K562 (cell line): ENCODE measurements around the gene AKR1D1. TPM values are rescaled to one million over a fixed set of nuclear protein-coding genes. Genes with fewer than 3 reads are reported as not detected.

ENCODE experiments used
- ATAC-seq: fragments of 200-7000 bp; cut with Tn5 transposase; 3 replicates; pipeline ENCODE4 v1.9.1; 2020; ENCODE audit warnings: moderate library complexity
- BruUV-seq: library from RNA; stranded (reverse); fragments of 400-500 nt; replicated peaks from 2 replicates; lab custom pipeline; 2021; lab: Mats Ljungman, UMichigan
- CTCF ChIA-PET: fragments of 300-600 bp; formaldehyde crosslinking; extraction: SDS; loops from one replicate; lab custom pipeline; 2021; ENCODE audit warnings: low intra/inter-chr PET ratio; lab: Yijun Ruan, JAX
- POLR2A ChIA-PET: fragments of 300-600, 350-650 bp; sonication (Branson Sonifier 250); formaldehyde crosslinking; extraction: SDS; loops from one replicate; lab custom pipeline; 2021; ENCODE audit warnings: antibody characterized with exemption, inconsistent platforms; lab: Yijun Ruan, JAX
- DNase-seq, 4 experiments: peaks; one replicate each; pipeline versions ENCODE4 v3.0.0 to v3.0.0-alpha.2; 2011 to 2018; ENCODE audit warnings: low spot score in 3 of 4, mixed read lengths in 3 of 4; ENCODE audit errors: extremely low read depth in 1 of 4
- FAIRE-seq: peaks from 2 replicates; lab custom pipeline; 2011; peaks lifted over from hg19 to GRCh38; lab: Jason Lieb, UNC
- H2AFZ ChIP-seq: 2 replicates; pipeline ENCODE4 v1.6.0; 2011; ENCODE audit warnings: low read depth, low read length, control low read depth, inconsistent platforms
- H3K27ac ChIP-seq: fragments of 200-600 bp; 3 replicates; pipeline ENCODE4 v1.8.0; 2011; ENCODE audit warnings: low read depth, mild to moderate bottlenecking, control low read depth, inconsistent platforms, low read length, moderate library complexity, mixed read lengths; ENCODE audit errors: extremely low read depth
- H3K27me3 ChIP-seq, 2 experiments: fragments of 300-600 bp in 1 of 2; 2 replicates in 1 of 2; 3 replicates in 1 of 2; pipeline versions ENCODE4 v1.6.0 to v1.8.0; 2011; ENCODE audit warnings: inconsistent platforms in 2 of 2, low read length in 2 of 2, mild to moderate bottlenecking in 1 of 2, mixed read lengths in 1 of 2, moderate library complexity in 1 of 2; ENCODE audit not compliant: control insufficient read depth in 2 of 2, insufficient read depth in 2 of 2
- H3K36me3 ChIP-seq: fragments of 300-600 bp; 3 replicates; pipeline ENCODE4 v1.8.0; 2011; ENCODE audit warnings: mild to moderate bottlenecking, low read length, inconsistent platforms; ENCODE audit not compliant: control insufficient read depth, insufficient read depth
- H3K4me1 ChIP-seq, 2 experiments: fragments of 200-600 bp in 1 of 2; replicated peaks in 1 of 2; 2 replicates in 1 of 2; 3 replicates in 1 of 2; pipeline versions ENCODE4 v1.5.1 to v1.8.0; 2011; ENCODE audit warnings: inconsistent platforms in 2 of 2, low read length in 2 of 2, mild to moderate bottlenecking in 1 of 2, mixed read lengths in 1 of 2, moderate library complexity in 1 of 2; ENCODE audit not compliant: control insufficient read depth in 2 of 2, insufficient read depth in 2 of 2
- H3K4me2 ChIP-seq: 2 replicates; pipeline ENCODE4 v1.6.1; 2011; ENCODE audit warnings: low read length, control low read depth, inconsistent platforms, mixed read lengths; ENCODE audit not compliant: insufficient read depth
- H3K4me3 ChIP-seq: fragments of 200-600 bp; sonication (generic), shearing (Covaris generic); 2 replicates; pipeline ENCODE4 v1.5.1; 2016; ENCODE audit warnings: control low read depth, inconsistent platforms
- H3K79me2 ChIP-seq: fragments of 200-600 bp; 3 replicates; pipeline ENCODE4 v1.8.0; 2011; ENCODE audit warnings: low read length, inconsistent platforms; ENCODE audit not compliant: control insufficient read depth, insufficient read depth
- H3K9ac ChIP-seq, 2 experiments: 2 replicates each; pipeline versions ENCODE4 v1.6.0 to v1.6.1; 2011; ENCODE audit warnings: low read depth in 2 of 2, low read length in 2 of 2, control low read depth in 1 of 2, inconsistent platforms in 1 of 2, mild to moderate bottlenecking in 1 of 2, mixed read lengths in 1 of 2; ENCODE audit not compliant: insufficient read depth in 1 of 2
- H3K9me1 ChIP-seq: one replicate; pipeline ENCODE4 v1.6.0; 2011; ENCODE audit warnings: inconsistent platforms, mild to moderate bottlenecking, low read length, moderate library complexity; ENCODE audit not compliant: control insufficient read depth, insufficient read depth
- H3K9me3 ChIP-seq: replicated peaks from 2 replicates; pipeline ENCODE4 v1.5.1; 2011; ENCODE audit warnings: low read depth, low read length, inconsistent platforms; ENCODE audit not compliant: control insufficient read depth, insufficient read depth
- H4K20me1 ChIP-seq: replicated peaks from 2 replicates; pipeline ENCODE4 v1.6.1; 2011; ENCODE audit warnings: low read length, inconsistent platforms, mixed read lengths; ENCODE audit not compliant: control insufficient read depth, insufficient read depth
- ATF3 ChIP-seq, 2 experiments: fragments of 450-650 bp in 1 of 2; sonication (generic) in 1 of 2; formaldehyde crosslinking in 1 of 2; IDR thresholded peaks in 1 of 2; conservative IDR thresholded peaks in 1 of 2; 2 replicates each; pipeline versions ENCODE4 v1.6.1 to v1.8.1; 2016 to 2023; ENCODE audit warnings: mild to moderate bottlenecking in 2 of 2, moderate library complexity in 2 of 2, inconsistent platforms in 1 of 2, missing genetic modification reagents in 1 of 2
- BHLHE40 ChIP-seq: IDR thresholded peaks from 2 replicates; pipeline ENCODE4 v1.6.1; 2011; ENCODE audit warnings: low read length, improper control_type of control experiment
- FOSL1 ChIP-seq: fragments of 200-800 bp; sonication (Bioruptor generic); conservative IDR thresholded peaks from 2 replicates; pipeline ENCODE4 v1.6.1; 2016; ENCODE audit warnings: missing genetic modification characterization, missing compliant biosample characterization
- HLTF ChIP-seq: fragments of 450-650 bp; IDR thresholded peaks from 2 replicates; pipeline ENCODE4 v1.6.1; 2016
- HNRNPLL ChIP-seq: fragments of 200-400 bp; formaldehyde crosslinking; IDR thresholded peaks from 2 replicates; pipeline ENCODE4 v1.6.1; 2017; ENCODE audit warnings: low read length, low read depth, mild to moderate bottlenecking; ENCODE audit not compliant: poor library complexity, severe bottlenecking
- JUN ChIP-seq, 2 experiments: sonication (generic) in 1 of 2; formaldehyde crosslinking in 1 of 2; IDR thresholded peaks; 2 replicates each; pipeline versions ENCODE4 v1.6.1 to v1.8.0; 2012 to 2022; ENCODE audit warnings: borderline replicate concordance in 2 of 2, mild to moderate bottlenecking in 2 of 2, improper control_type of control experiment in 1 of 2, low read depth in 1 of 2, low read length in 1 of 2, missing genetic modification reagents in 1 of 2
- JUND ChIP-seq, 2 experiments: IDR thresholded peaks; 2 replicates in 1 of 2; 3 replicates in 1 of 2; pipeline ENCODE4 v1.6.1; 2011; ENCODE audit warnings: borderline replicate concordance in 2 of 2, low read depth in 2 of 2, low read length in 2 of 2, improper control_type of control experiment in 1 of 2, missing biosample characterization in 1 of 2, missing genetic modification characterization in 1 of 2, missing genetic modification reagents in 1 of 2
- L3MBTL2 ChIP-seq: fragments of 450-650 bp; IDR thresholded peaks from 2 replicates; pipeline ENCODE4 v1.6.1; 2016; ENCODE audit warnings: mild to moderate bottlenecking, moderate library complexity
- PHF21A ChIP-seq: fragments of 450-650 bp; IDR thresholded peaks from 2 replicates; pipeline ENCODE4 v1.6.1; 2017; ENCODE audit warnings: low read depth, borderline replicate concordance
- PKNOX1 ChIP-seq: fragments of 450-650 bp; IDR thresholded peaks from 2 replicates; pipeline ENCODE4 v1.6.1; 2016
- TEAD1 ChIP-seq, 2 experiments: fragments of 450-650 bp in 1 of 2; sonication (generic) in 1 of 2; formaldehyde crosslinking; IDR thresholded peaks; 2 replicates each; pipeline versions ENCODE4 v1.4.0 to v1.8.0; 2020 to 2022; ENCODE audit warnings: mild to moderate bottlenecking in 2 of 2, missing genetic modification reagents in 1 of 2
- ZNF395 ChIP-seq: fragments of 200-800 bp; sonication (Bioruptor generic); IDR thresholded peaks from 2 replicates; pipeline ENCODE4 v1.6.1; 2017; ENCODE audit warnings: missing genetic modification characterization, missing compliant biosample characterization
- ZNF696 ChIP-seq: fragments of 250-450 bp; sonication (Bioruptor Pico); conservative IDR thresholded peaks from 2 replicates; pipeline ENCODE4 v1.4.0; 2020; ENCODE audit warnings: mild to moderate bottlenecking, moderate library complexity
- ZSCAN32 ChIP-seq: fragments of 450-650 bp; formaldehyde crosslinking; IDR thresholded peaks from 2 replicates; pipeline ENCODE4 v1.4.0; 2020; ENCODE audit warnings: mild to moderate bottlenecking, moderate library complexity
- WGBS: fragments of 100-300 bp; shearing (Covaris generic); methylation state at CpG from one replicate; pipeline ENCODE4 v1.1.6; 2016; ENCODE audit warnings: low coverage, mixed read lengths; ENCODE audit not compliant: insufficient coverage; ENCODE audit errors: missing lambda C conversion rate; 5-methylcytosine and 5-hydroxymethylcytosine counted together
- in situ Hi-C: fragments of 300-500 bp; cut with MboI; formaldehyde crosslinking; loops from 4 replicates; pipeline ENCODE4 v1.15.0; 2018; ENCODE audit warnings: inconsistent platforms, mixed read lengths
- intact Hi-C: fragments of 100-400 bp; cut with micrococcal nuclease; formaldehyde crosslinking; loops from 2 replicates; pipeline ENCODE4 v1.14.2; 2022
- polyA plus RNA-seq, 8 experiments: library from polyadenylated mRNA; depleted of rRNA in 4 of 8; stranded (reverse) in 5 of 8; unstranded in 3 of 8; fragments of >200 nt; fragmentation: Nextera tagmentation in 2 of 8; fragmentation: Illumina TruSeq in 1 of 8; extraction: Ambion mirVana in 2 of 8; extraction: Trizol in 1 of 8; gene quantifications; 2 replicates each; pipeline versions ENCODE4 v1.2.1 to v1.2.3, GENCODE V29; 2011 to 2014; ENCODE audit warnings: inconsistent platforms in 1 of 8, missing spikeins in 1 of 8
- total RNA-seq, 7 experiments: library from RNA; depleted of rRNA in 6 of 7; stranded (reverse); fragments of >200 nt in 6 of 7; fragmentation: Illumina TruSeq in 2 of 7; extraction: Trizol in 2 of 7; gene quantifications; 2 replicates each; pipeline versions ENCODE4 v1.2.1 to v1.2.3, GENCODE V29; 2011 to 2021; ENCODE audit warnings: low replicate concordance in 1 of 7

AKR1D1 gene
- total and polyA plus RNA-seq, 9 of the 15 experiments (the other 6 are each of a cell fraction or from before 2014, with no cell fraction given): not detected

- no peak for ATAC-seq
- CTCF ChIA-PET: no interaction called here
- Histone ChIP-seq H3K4me3 (no peak overlapping the region), H4K20me1 (no peaks in the 10 kb centered on the region), H3K9me3 (no peaks in the 10 kb centered on the region), H3K9me1 (no peaks in the 10 kb centered on the region), H3K27me3 (peaks cover 19 to 21% of the 10 kb centered on the region in 2 experiments), H2AFZ (no peak overlapping the region), H3K9ac (no peak overlapping the region), H3K36me3 (no peaks in the 10 kb centered on the region), H3K4me2 (no peak overlapping the region), H3K79me2 (no peaks in the 10 kb centered on the region), H3K4me1 (no peaks in the 10 kb centered on the region; a peak in 1 of 5 replicates), H3K27ac (no peak overlapping the region)
- POLR2A ChIA-PET: no interaction called here
- no TSS peak for BruUV-seq
- in situ Hi-C loops: no loop called here
- FAIRE-seq: no peak
- no peak for DNase-seq
- TF ChIP-seq ZSCAN32: no peak
- TF ChIP-seq ZNF395 (CRISPR knock-in tag): no peak
- TF ChIP-seq PHF21A: no peak
- no peak for TF ChIP-seq PKNOX1
- no peak for TF ChIP-seq ZNF696 (CRISPR knock-in tag)
- TF ChIP-seq TEAD1 (CRISPR knock-in tag; IDR thresholded peaks at IDR 0.05): peak in 1 of 2 experiments; percentile 48; a peak in 1 of 4 replicates
- peak; percentile 55; the same call in 1 of the 2 replicates for TF ChIP-seq ATF3 (IDR thresholded peaks at IDR 0.05)
- no peak for TF ChIP-seq ATF3 (CRISPR knock-in tag; conservative IDR thresholded peaks at IDR 0.05)
- peak; percentile 42; the same call in 1 of the 2 replicates for TF ChIP-seq JUN (IDR thresholded peaks at IDR 0.05; ENCODE audit: borderline replicate concordance, low read depth, low read length)
- no peak for TF ChIP-seq JUN (CRISPR knock-in tag; IDR thresholded peaks at IDR 0.05; ENCODE audit: borderline replicate concordance)
- 0 out of 2 replicates have a peak, but pooled peaks have one; percentile 15 for TF ChIP-seq L3MBTL2
- TF ChIP-seq HNRNPLL: no peak
- TF ChIP-seq FOSL1: peak; percentile 97
- TF ChIP-seq HLTF: no peak
- TF ChIP-seq BHLHE40: peak; percentile 46; the same call in 1 of the 2 replicates
- peak; percentile 74; the same call in 1 of the 2 replicates for TF ChIP-seq JUND (IDR thresholded peaks at IDR 0.05; ENCODE audit: borderline replicate concordance, low read depth, low read length)
- TF ChIP-seq JUND (tag; IDR thresholded peaks at IDR 0.05; ENCODE audit: borderline replicate concordance, low read depth, low read length): peak; percentile 73; the same call in 2 of the 3 replicates
- 0% methylated on average over 1 of the region's 1 CpG for WGBS
- intact Hi-C loops: no loop called here
Observed at GRCh38 chr7:138116141-138116540, 39.9 kb downstream of the AKR1D1 start.
